ENCODE measurements around the gene C6orf89.
"Not testable (repeated sequence)": the region's sequence is repeated elsewhere in the genome, so short reads cannot be mapped to it uniquely, and the experiment has no call there.

Gene C6orf89

DNA sequence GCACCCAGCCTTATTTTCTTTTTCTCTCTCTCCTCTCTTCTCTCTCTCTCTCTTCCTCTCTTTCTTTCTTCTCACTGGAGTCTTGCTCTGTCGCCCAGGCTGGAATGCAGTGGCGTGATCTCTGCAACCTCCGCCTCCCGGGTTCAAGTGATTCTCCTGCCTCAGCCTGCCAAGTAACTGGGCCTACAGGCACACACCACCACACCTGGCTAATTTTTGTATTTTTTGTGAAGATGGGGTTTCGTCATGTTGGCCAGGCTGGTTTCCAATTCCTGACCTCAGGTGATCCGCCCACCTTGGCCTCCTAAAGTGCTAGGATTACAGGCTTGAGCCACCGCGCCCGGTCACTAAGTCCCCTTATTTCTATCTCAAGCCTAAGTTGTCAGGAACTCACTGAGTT is 63.3 kb downstream of the C6orf89 start:
- not testable (repeated sequence) for DNase-seq (ENCODE audit: low read depth)

- no peak for DNase-seq (ENCODE audit: low read depth)
These were observed 63.9 kb downstream of the C6orf89 start for GRCh38 chr6:36949636-36950035.

- DNase-seq (ENCODE audit: low read depth) = no peak
These were observed 68.1 kb downstream of the C6orf89 start for GRCh38 chr6:36953931-36954261.

GRCh38 chr6:36954262-36954931 is 68.6 kb downstream of the C6orf89 start, which contains the start of gene PI16:
PI16 (plus strand) TSS chr6:36954738; CDS start chr6:36954761, 23 bp downstream.
- no peak for DNase-seq (ENCODE audit: low read depth)

DNA sequence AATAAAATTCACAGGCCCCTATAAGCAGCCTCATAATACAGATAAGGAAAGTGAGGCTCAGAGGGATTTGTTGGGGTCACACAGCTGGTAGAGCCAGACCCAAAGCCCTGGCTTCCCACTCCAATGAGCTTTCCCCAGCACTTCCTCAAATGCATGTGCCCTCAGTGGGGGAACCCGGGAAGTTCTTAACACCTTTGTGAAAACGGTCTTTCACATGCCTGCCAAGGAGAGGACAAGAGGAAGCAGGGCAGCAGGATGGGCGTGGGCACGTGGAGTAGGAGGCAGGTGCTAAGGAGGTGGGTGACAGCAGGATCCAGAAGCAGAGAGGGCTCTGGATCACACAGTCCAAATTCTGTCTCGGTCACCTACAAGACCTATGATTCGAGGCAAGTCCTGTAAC is 69.4 kb downstream of the C6orf89 start:
- DNase-seq (ENCODE audit: low read depth) = no peak

DNA sequence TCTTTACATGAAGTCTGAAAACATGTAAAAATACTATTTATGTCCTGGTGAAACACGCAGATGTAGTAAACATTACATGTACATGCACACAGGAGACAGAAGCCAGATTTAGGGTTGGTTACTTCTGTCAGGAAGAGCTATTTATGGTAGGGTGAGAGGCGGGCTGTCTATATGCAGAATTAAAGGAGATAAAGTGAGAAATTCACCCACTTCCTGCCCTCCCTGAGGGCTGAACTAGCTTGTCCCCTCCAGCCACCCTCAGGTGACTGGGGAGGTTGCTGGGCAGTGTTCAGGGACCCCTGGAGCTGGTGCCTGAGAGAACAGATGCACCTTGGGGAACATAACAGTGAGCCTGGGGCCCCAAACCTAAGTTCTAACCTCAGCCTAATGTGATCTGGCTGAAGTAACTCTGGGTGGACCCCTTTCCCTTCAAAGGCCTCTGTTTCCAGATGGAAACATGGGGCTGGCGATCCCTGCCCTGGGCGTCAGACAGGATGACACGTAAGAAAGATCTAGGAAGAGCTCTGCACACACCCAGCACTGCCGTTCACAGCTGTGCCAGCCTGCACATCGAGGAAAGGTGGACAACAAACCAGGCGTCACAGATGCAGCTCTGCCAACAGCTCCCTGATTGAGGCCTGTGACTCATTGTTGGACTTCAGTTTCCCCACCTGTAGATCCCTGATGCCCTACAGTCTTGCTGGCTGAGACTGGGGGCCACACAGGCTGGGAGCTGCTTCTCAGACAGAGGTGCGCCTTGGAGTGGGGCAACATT is 70.1 kb downstream of the C6orf89 start:
- no peak for DNase-seq (ENCODE audit: low read depth)

- no peak for DNase-seq (ENCODE audit: low read depth)
These were observed 70.7 kb downstream of the C6orf89 start for GRCh38 chr6:36956446-36956820.

DNA sequence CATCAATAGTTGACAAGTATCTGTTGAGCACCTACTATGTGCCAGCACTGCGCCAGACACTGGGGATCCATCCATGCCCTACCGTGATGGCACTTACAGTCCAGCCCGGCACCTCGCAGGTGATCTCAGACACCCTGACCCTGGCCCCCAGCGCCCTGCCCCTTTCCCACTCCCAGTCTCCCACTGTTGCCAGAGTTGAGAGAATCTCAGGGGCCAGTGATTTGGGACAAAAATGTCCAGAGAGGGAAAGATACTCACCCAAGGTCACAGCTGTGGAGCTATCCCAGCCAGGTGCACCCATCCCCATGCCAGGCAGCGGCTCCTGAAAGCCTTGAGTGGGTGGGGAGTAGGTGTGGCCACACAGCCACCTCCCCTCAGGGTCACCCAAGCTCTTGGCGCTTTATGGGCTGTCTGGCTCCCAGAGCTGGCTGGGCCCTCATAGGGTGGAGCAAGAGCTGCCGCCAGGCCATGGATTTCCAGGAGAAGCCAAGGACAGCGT is 72.1 kb downstream of the C6orf89 start:
- no peak for DNase-seq (ENCODE audit: low read depth)

GRCh38 chr6:36958775-36959554 is 73.2 kb downstream of the C6orf89 start:
- no peak for DNase-seq (ENCODE audit: low read depth)

GRCh38 chr6:36959555-36960250 is 74.0 kb downstream of the C6orf89 start:
- DNase-seq (ENCODE audit: low read depth) = no peak

DNA sequence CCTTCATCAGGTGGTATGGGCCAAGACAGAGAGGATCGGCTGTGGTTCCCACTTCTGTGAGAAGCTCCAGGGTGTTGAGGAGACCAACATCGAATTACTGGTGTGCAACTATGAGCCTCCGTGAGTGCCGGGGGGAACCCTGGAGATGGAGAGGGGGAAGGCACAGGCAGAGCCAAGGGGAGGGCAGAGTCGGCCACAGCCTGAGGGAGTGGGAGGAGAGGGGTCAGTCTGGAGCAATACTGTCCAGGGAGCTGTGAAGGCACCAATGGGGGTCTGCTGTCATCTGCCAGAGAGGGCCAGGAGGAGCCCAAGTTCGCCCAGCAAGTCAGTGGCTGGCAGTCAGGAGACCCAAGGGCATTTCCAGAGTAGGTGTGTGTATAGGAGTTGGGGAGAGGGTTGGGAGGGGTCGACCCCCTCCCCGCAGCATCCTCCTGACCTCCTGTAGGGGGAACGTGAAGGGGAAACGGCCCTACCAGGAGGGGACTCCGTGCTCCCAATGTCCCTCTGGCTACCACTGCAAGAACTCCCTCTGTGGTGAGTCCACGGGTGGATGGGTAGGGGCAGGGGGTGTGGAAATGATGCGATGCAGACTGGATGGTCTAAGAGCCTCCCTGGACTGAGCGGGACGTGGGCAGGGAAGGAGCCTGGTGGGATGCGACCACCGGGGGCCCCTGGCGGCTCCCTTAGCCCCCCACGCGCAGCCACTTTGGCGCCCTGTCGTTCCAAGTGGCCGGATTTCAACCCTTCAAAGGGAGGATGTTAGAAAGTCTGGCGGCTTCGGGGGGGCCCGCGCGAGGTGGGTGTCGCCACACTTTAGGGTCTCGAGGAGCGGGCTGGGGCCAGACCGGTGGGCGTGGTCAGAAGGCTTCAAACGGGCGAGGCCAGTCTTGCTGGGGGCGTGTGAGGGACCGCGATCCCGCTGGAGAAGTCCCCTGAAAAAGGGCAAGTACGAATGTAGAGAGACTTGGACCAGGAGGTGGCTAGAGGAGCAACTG is 76.0 kb downstream of the C6orf89 start:
- DNase-seq (ENCODE audit: low read depth) = no peak

DNA sequence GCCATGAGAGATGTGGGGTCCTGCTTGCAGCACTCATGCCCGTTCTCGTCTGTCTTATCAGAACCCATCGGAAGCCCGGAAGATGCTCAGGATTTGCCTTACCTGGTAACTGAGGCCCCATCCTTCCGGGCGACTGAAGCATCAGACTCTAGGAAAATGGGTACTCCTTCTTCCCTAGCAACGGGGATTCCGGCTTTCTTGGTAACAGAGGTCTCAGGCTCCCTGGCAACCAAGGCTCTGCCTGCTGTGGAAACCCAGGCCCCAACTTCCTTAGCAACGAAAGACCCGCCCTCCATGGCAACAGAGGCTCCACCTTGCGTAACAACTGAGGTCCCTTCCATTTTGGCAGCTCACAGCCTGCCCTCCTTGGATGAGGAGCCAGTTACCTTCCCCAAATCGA is 77.1 kb downstream of the C6orf89 start:
- DNase-seq (ENCODE audit: low read depth) = peak; percentile 42

GRCh38 chr6:36963451-36964290 is 77.9 kb downstream of the C6orf89 start:
- no peak for DNase-seq (ENCODE audit: low read depth)

GRCh38 chr6:36964349-36964748 is 78.6 kb downstream of the C6orf89 start:
- no peak for DNase-seq (ENCODE audit: low read depth)

DNA sequence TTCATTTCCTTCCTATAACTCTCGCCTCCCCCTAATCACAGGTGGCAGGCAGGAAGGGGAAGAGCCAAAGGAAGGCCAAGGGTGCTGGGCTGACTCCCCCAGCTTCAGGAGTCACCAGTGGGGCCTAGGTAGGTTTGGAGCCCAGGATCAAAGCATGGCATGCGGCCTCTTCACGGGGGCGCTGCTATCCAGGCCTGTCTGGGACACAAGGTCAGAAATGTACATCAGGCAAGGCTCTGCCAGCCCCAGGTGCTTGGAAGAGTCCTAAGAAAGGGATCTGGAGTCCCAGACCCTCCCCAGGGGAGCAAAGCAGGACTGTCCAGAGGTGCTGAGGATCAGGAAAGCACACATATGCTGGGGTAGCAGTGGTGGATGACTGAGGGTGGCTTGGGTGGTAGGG is 79.2 kb downstream of the C6orf89 start:
- DNase-seq (ENCODE audit: low read depth) = no peak

DNA sequence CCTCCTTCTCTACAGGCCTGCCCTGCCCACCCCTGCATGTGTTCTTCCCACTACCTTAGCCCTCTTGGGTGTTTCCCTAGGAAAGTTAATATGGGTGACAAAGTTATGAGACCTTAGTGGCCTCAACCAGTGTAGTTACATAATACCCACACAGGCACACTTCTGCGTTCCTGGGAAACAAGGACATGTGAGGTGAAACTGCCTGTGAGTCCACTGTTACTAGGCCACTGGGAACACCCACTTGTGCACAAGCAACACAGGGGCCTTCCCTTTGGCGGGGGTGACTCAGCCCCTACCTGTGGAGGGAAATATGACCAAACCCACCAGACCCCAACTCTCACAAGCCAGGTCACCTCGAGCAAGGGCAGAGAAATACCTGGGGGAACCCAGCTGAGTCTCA is 81.5 kb downstream of the C6orf89 start:
- DNase-seq (ENCODE audit: low read depth) = no peak

GRCh38 chr6:36967757-36968156 is 82.0 kb downstream of the C6orf89 start:
- no peak for DNase-seq (ENCODE audit: low read depth)

- DNase-seq (ENCODE audit: low read depth) = no peak
These were observed 82.7 kb downstream of the C6orf89 start for GRCh38 chr6:36968266-36968977.

GRCh38 chr6:36969240-36969691 is 83.5 kb downstream of the C6orf89 start:
- DNase-seq (ENCODE audit: low read depth) = no peak
